GM13977 (cell line): ENCODE measurements around the gene SPNS2.

Experiments used
- DNase-seq: peaks from one replicate; pipeline ENCODE4 v3.0.0; 2012; ENCODE audit warnings: low spot score
- CTCF ChIP-seq: IDR thresholded peaks from 2 replicates; pipeline ENCODE4 v1.5.1; 2012; ENCODE audit warnings: mild to moderate bottlenecking, control low read depth; ENCODE audit not compliant: insufficient read depth; ENCODE audit errors: extremely low read depth, missing control alignments
- in situ Hi-C: fragments of 300-500 bp; cut with MboI; formaldehyde crosslinking; loops from one replicate; pipeline ENCODE4 v1.12.0; 2022; ENCODE audit warnings: low sequenced_read_pairs, low pct_unique_long_range_greater_than_20kb, mixed read lengths, inconsistent platforms; ENCODE audit not compliant: unreplicated experiment

SPNS2 gene

GRCh38 chr17:4527134-4527533 lies 28.5 kb downstream of the SPNS2 start:
- no peak for DNase-seq
- in situ Hi-C loops, result no loop called here
- TF ChIP-seq CTCF, result no peak

- in situ Hi-C loops, result no loop called here
- no peak for DNase-seq
Observed at GRCh38 chr17:4527566-4528125, 29.0 kb downstream of the SPNS2 start.

GRCh38 chr17:4529533-4530152 lies 31.0 kb downstream of the SPNS2 start:
- no peak for TF ChIP-seq CTCF
- in situ Hi-C loops, result no loop called here
- no peak for DNase-seq

More at GRCh38 chr17:4527566-4528125, 29.0 kb downstream of the SPNS2 start:
- TF ChIP-seq CTCF, result no peak

GRCh38 chr17:4530799-4531730 lies 32.4 kb downstream of the SPNS2 start:
- in situ Hi-C loops, result no loop called here

GRCh38 chr17:4531988-4532736 lies 33.5 kb downstream of the SPNS2 start:
- in situ Hi-C loops, result no loop called here
- TF ChIP-seq CTCF, result no peak
- no peak for DNase-seq

More at GRCh38 chr17:4530799-4531730, 32.4 kb downstream of the SPNS2 start:
- TF ChIP-seq CTCF, result no peak
- DNase-seq, result no peak
